SK-N-SH treated with all-trans-retinoic acid at 6 μM for 48 hours (cell line): Measurements from ENCODE around the gene RPS6KA2.
A peak's percentile ranks its signal among the peaks of the same experiment; 100 is the strongest.

Experiments used
- ATAC-seq: fragments of 200-7000 bp; cut with Tn5 transposase; 3 replicates; pipeline ENCODE4 v1.9.1; 2020; ENCODE audit warnings: mild to moderate bottlenecking, moderate library complexity
- ARNTL ChIP-seq: fragments of 450-650 bp; formaldehyde crosslinking; IDR thresholded peaks from 2 replicates; pipeline ENCODE4 v1.5.0; 2020; ENCODE audit warnings: low read depth, mild to moderate bottlenecking, moderate library complexity, borderline replicate concordance
- CSDC2 ChIP-seq: fragments of 250-450 bp; sonication (Bioruptor Pico); IDR thresholded peaks from 2 replicates; pipeline ENCODE4 v1.5.0; 2020; ENCODE audit warnings: mild to moderate bottlenecking, moderate library complexity
- CSRNP3 ChIP-seq: fragments of 250-450 bp; sonication (Bioruptor Pico); IDR thresholded peaks from 2 replicates; pipeline ENCODE4 v1.5.1; 2021; ENCODE audit warnings: mild to moderate bottlenecking, moderate library complexity
- GLIS3 ChIP-seq: fragments of 250-450 bp; sonication (Bioruptor Pico); IDR thresholded peaks from 2 replicates; pipeline ENCODE4 v1.5.0; 2020; ENCODE audit warnings: mild to moderate bottlenecking, moderate library complexity
- ISL1 ChIP-seq: fragments of 250-450 bp; sonication (Bioruptor Pico); IDR thresholded peaks from 2 replicates; pipeline ENCODE4 v2.1.2; 2022; ENCODE audit warnings: mild to moderate bottlenecking, moderate library complexity
- OSR1 ChIP-seq: fragments of 250-450 bp; sonication (Bioruptor Pico); IDR thresholded peaks from 2 replicates; pipeline ENCODE4 v1.8.0; 2022; ENCODE audit warnings: moderate library complexity, mild to moderate bottlenecking, inconsistent platforms
- PATZ1 ChIP-seq: fragments of 250-450 bp; sonication (Bioruptor Pico); IDR thresholded peaks from 2 replicates; pipeline ENCODE4 v1.8.0; 2020; ENCODE audit warnings: mild to moderate bottlenecking, moderate library complexity, borderline replicate concordance
- POU6F1 ChIP-seq: fragments of 250-450 bp; sonication (Bioruptor Pico); IDR thresholded peaks from 2 replicates; pipeline ENCODE4 v1.8.0; 2021; ENCODE audit warnings: low read depth, mild to moderate bottlenecking, moderate library complexity, borderline replicate concordance
- PPARA ChIP-seq: fragments of 250-450 bp; sonication (Bioruptor Pico); IDR thresholded peaks from 2 replicates; pipeline ENCODE4 v1.5.0; 2020; ENCODE audit warnings: mild to moderate bottlenecking, borderline replicate concordance
- RARB ChIP-seq: fragments of 250-450 bp; sonication (Bioruptor Pico); IDR thresholded peaks from 2 replicates; pipeline ENCODE4 v1.8.0; 2021; ENCODE audit warnings: mild to moderate bottlenecking, moderate library complexity
- TCF4 ChIP-seq: fragments of 250-450 bp; sonication (Bioruptor Pico); IDR thresholded peaks from 2 replicates; pipeline ENCODE4 v1.8.0; 2021; ENCODE audit warnings: mild to moderate bottlenecking, moderate library complexity, borderline replicate concordance
- TSHZ2 ChIP-seq: fragments of 250-450 bp; sonication (Bioruptor Pico); IDR thresholded peaks from 2 replicates; pipeline ENCODE4 v1.5.0; 2020; ENCODE audit warnings: mild to moderate bottlenecking, moderate library complexity
- ZC3H10 ChIP-seq: fragments of 250-450 bp; sonication (Bioruptor Pico); IDR thresholded peaks from 2 replicates; pipeline ENCODE4 v1.5.1; 2021; ENCODE audit warnings: mild to moderate bottlenecking, moderate library complexity
- ZFP3 ChIP-seq: fragments of 250-450 bp; sonication (Bioruptor Pico); IDR thresholded peaks from 2 replicates; pipeline ENCODE4 v1.5.0; 2020; ENCODE audit warnings: mild to moderate bottlenecking, moderate library complexity
- ZFP30 ChIP-seq: fragments of 450-650 bp; formaldehyde crosslinking; IDR thresholded peaks from 2 replicates; pipeline ENCODE4 v1.5.0; 2022; ENCODE audit warnings: mild to moderate bottlenecking, moderate library complexity
- ZNF8 ChIP-seq: fragments of 450-650 bp; formaldehyde crosslinking; IDR thresholded peaks from 2 replicates; pipeline ENCODE4 v1.5.0; 2020; ENCODE audit warnings: mild to moderate bottlenecking, moderate library complexity

The RPS6KA2 gene

GRCh38 chr6:166672146-166672545, 45.1 kb upstream of the RPS6KA2 start:
- ATAC-seq: no peak; the same call in 2 of the 3 replicates
- TF ChIP-seq PPARA (no peak), ISL1 (CRISPR knock-in tag) (no peak), TCF4 (CRISPR knock-in tag) (no peak), ZNF8 (CRISPR knock-in tag) (no peak), PATZ1 (CRISPR knock-in tag) (no peak), ZC3H10 (CRISPR knock-in tag) (no peak)

GRCh38 chr6:166671434-166672081, 44.5 kb upstream of the RPS6KA2 start:
- ATAC-seq: peak; percentile 63
- TF ChIP-seq ZFP3 (no peak), GLIS3 (CRISPR knock-in tag) (no peak), POU6F1 (CRISPR knock-in tag) (no peak)

- no peak for ATAC-seq
- TF ChIP-seq PATZ1 (CRISPR knock-in tag) (no peak), OSR1 (CRISPR knock-in tag) (no peak), POU6F1 (CRISPR knock-in tag) (no peak), RARB (CRISPR knock-in tag) (no peak)
Measured at GRCh38 chr6:166670894-166671293, 43.8 kb upstream of the RPS6KA2 start.

- ATAC-seq: no peak
- TF ChIP-seq GLIS3 (CRISPR knock-in tag): no peak
- no peak for TF ChIP-seq PATZ1 (CRISPR knock-in tag)
- no peak for TF ChIP-seq CSDC2 (CRISPR knock-in tag)
- no peak for TF ChIP-seq ZFP30
- no peak for TF ChIP-seq ARNTL (CRISPR knock-in tag)
Measured at GRCh38 chr6:166670013-166670412, 43.0 kb upstream of the RPS6KA2 start.

- ATAC-seq: no peak
- TF ChIP-seq ZFP30 (no peak), GLIS3 (CRISPR knock-in tag) (no peak), TSHZ2 (no peak), CSRNP3 (CRISPR knock-in tag) (no peak), ZC3H10 (CRISPR knock-in tag) (no peak), ARNTL (CRISPR knock-in tag) (no peak), POU6F1 (CRISPR knock-in tag) (no peak)
Measured at GRCh38 chr6:166667796-166668610, 41.0 kb upstream of the RPS6KA2 start.
